MM.1S (cell line): ENCODE measurements around the gene MAGI3.
"Not testable (repeated sequence)": the region's sequence is repeated elsewhere in the genome, so short reads cannot be mapped to it uniquely, and the experiment has no call there.

ENCODE experiments used
- DNase-seq: peaks from one replicate; pipeline ENCODE4 v3.0.0-alpha.2; 2015
- H2AFZ ChIP-seq: fragments of 300-600 bp; sonication (generic); 2 replicates; pipeline ENCODE4 v1.6.0; 2016; ENCODE audit warnings: antibody characterized with exemption, low read length
- H3F3A ChIP-seq: fragments of 300-600 bp; sonication (generic); 2 replicates; pipeline ENCODE4 v1.6.1; 2016; ENCODE audit warnings: mild to moderate bottlenecking, antibody characterized with exemption, low read length, moderate library complexity, mixed read lengths; ENCODE audit not compliant: insufficient read depth
- H3K27ac ChIP-seq: fragments of 300-600 bp; sonication (generic); 2 replicates; pipeline ENCODE4 v1.5.1; 2016; ENCODE audit warnings: mild to moderate bottlenecking, low read length
- H3K27me3 ChIP-seq: fragments of 300-600 bp; sonication (generic); replicated peaks from 2 replicates; pipeline ENCODE4 v1.6.0; 2016; ENCODE audit warnings: low read length; ENCODE audit not compliant: insufficient read depth
- H3K36me3 ChIP-seq: fragments of 300-600 bp; sonication (generic); replicated peaks from 2 replicates; pipeline ENCODE4 v1.6.1; 2016; ENCODE audit warnings: mild to moderate bottlenecking, low read length, mixed read lengths; ENCODE audit not compliant: insufficient read depth
- H3K4me1 ChIP-seq: fragments of 300-600 bp; sonication (generic); 2 replicates; pipeline ENCODE4 v1.6.1; 2016; ENCODE audit warnings: low read length, mixed read lengths
- H3K4me2 ChIP-seq: fragments of 300-600 bp; sonication (generic); 2 replicates; pipeline ENCODE4 v1.6.0; 2016; ENCODE audit warnings: low read depth, low read length
- H3K4me3 ChIP-seq: fragments of 300-600 bp; sonication (generic); 2 replicates; pipeline ENCODE4 v1.5.1; 2016; ENCODE audit warnings: low read length, mixed read lengths
- H3K79me2 ChIP-seq: fragments of 300-600 bp; sonication (generic); 2 replicates; pipeline ENCODE4 v1.6.1; 2016; ENCODE audit warnings: mixed run types, low read length, mixed read lengths
- H3K9ac ChIP-seq: fragments of 300-600 bp; sonication (generic); 2 replicates; pipeline ENCODE4 v1.6.1; 2016; ENCODE audit warnings: low read length, mixed read lengths
- H3K9me2 ChIP-seq: fragments of 300-600 bp; sonication (generic); replicated peaks from 2 replicates; pipeline ENCODE4 v1.6.1; 2016; ENCODE audit warnings: mild to moderate bottlenecking, low read length, mixed read lengths; ENCODE audit not compliant: insufficient read depth
- H3K9me3 ChIP-seq: fragments of 300-600 bp; sonication (generic); replicated peaks from 2 replicates; pipeline ENCODE4 v1.6.1; 2016; ENCODE audit warnings: mild to moderate bottlenecking, low read length, mixed read lengths; ENCODE audit not compliant: insufficient read depth
- H4K20me1 ChIP-seq: fragments of 300-600 bp; sonication (generic); 2 replicates; pipeline ENCODE4 v1.6.1; 2016; ENCODE audit warnings: mild to moderate bottlenecking, low read length, moderate library complexity, mixed read lengths; ENCODE audit not compliant: insufficient read depth
- CTCF ChIP-seq: fragments of 300-600 bp; sonication (generic); IDR thresholded peaks from 2 replicates; pipeline ENCODE4 v1.5.1; 2016; ENCODE audit warnings: antibody characterized with exemption, low read length, mixed read lengths
- EZH2 ChIP-seq: fragments of 300-600 bp; sonication (generic); optimal IDR thresholded peaks from 2 replicates; pipeline ENCODE3; 2017; ENCODE audit warnings: low read depth, mild to moderate bottlenecking, antibody characterized with exemption, low read length, mixed read lengths
- EZH2phosphoT487 ChIP-seq: fragments of 300-600 bp; sonication (generic); IDR thresholded peaks from 2 replicates; pipeline ENCODE4 v1.6.1; 2018; ENCODE audit warnings: antibody characterized with exemption, low read length

Gene MAGI3

DNA sequence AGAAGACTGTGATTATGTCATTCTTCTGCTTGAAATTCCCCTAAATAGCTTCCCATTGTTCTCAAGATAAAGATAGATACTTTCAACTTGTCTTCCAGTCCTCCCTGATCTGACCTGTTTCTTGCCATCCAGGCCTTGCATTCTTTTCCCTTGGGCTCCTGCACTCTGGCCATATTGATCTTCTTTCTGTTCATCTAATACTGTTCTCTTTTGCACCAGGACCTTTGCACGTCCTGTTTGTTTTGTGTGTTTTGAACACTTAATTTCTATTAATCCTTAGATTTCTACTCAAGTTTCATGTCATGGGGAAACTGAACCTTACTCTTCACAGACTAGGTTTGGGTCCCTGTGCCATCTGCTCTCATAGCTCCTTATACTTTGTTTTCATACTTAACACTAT lies 65.1 kb downstream of the MAGI3 start:
- Histone ChIP-seq H3K4me3 (no peak overlapping the region), H3K27ac (no peak overlapping the region), H3K36me3 (no peaks in the 10 kb centered on the region), H3K4me2 (no peak overlapping the region), H4K20me1 (no peaks in the 10 kb centered on the region), H3F3A (no peaks in the 10 kb centered on the region), H3K27me3 (no peaks in the 10 kb centered on the region), H3K4me1 (no peaks in the 10 kb centered on the region), H3K9me2 (no peaks in the 10 kb centered on the region), H3K79me2 (no peaks in the 10 kb centered on the region), H3K9ac (no peak overlapping the region), H3K9me3 (no peaks in the 10 kb centered on the region), H2AFZ (no peak overlapping the region)
- no peak for TF ChIP-seq EZH2
- TF ChIP-seq CTCF, result no peak
- no peak for TF ChIP-seq EZH2phosphoT487
- no peak for DNase-seq

- TF ChIP-seq EZH2 (no peak), CTCF (no peak), EZH2phosphoT487 (no peak)
- Histone ChIP-seq H3F3A (no peaks in the 10 kb centered on the region), H3K4me3 (no peak overlapping the region), H3K27me3 (no peaks in the 10 kb centered on the region), H3K36me3 (no peaks in the 10 kb centered on the region), H3K79me2 (no peaks in the 10 kb centered on the region), H3K27ac (no peak overlapping the region), H2AFZ (no peak overlapping the region), H3K4me1 (no peaks in the 10 kb centered on the region), H3K9ac (no peak overlapping the region), H4K20me1 (no peaks in the 10 kb centered on the region), H3K4me2 (no peak overlapping the region), H3K9me3 (no peaks in the 10 kb centered on the region), H3K9me2 (no peaks in the 10 kb centered on the region)
- no peak for DNase-seq
Measured at GRCh38 chr1:113456967-113457366, 66.7 kb downstream of the MAGI3 start.

DNA sequence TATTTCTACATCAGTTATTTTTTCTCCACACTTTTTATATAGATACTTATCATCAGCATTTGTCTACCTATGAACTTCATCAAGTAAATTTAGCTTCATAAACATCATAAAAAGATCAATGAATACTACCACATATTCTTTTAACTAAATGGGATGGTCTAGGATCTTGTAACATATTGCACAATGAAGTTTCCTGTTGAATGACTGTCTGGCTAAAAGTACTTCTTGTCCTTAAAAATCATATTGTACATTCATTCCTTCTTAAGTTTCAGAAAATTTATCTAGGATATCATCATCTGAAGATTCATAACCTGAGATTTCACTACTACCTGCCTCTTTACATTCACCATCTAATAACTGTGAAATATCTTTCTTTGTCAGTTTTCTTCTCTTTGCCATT lies 69.0 kb downstream of the MAGI3 start:
- no peaks in the 10 kb centered on the region for H3K79me2 ChIP-seq
- no peaks in the 10 kb centered on the region for H3K4me1 ChIP-seq
- TF ChIP-seq CTCF, result no peak
- TF ChIP-seq EZH2phosphoT487, result no peak
- no peak for TF ChIP-seq EZH2
- no peaks in the 10 kb centered on the region for H3K27me3 ChIP-seq
- no peak overlapping the region for H3K9ac ChIP-seq
- no peak for DNase-seq
- no peaks in the 10 kb centered on the region for H3K9me2 ChIP-seq
- no peaks in the 10 kb centered on the region for H3F3A ChIP-seq
- H4K20me1 ChIP-seq, result no peaks in the 10 kb centered on the region
- H3K4me2 ChIP-seq, result no peak overlapping the region
- no peak overlapping the region for H3K27ac ChIP-seq
- H2AFZ ChIP-seq, result no peak overlapping the region
- no peaks in the 10 kb centered on the region for H3K36me3 ChIP-seq
- no peaks in the 10 kb centered on the region for H3K9me3 ChIP-seq
- no peak overlapping the region for H3K4me3 ChIP-seq

DNA sequence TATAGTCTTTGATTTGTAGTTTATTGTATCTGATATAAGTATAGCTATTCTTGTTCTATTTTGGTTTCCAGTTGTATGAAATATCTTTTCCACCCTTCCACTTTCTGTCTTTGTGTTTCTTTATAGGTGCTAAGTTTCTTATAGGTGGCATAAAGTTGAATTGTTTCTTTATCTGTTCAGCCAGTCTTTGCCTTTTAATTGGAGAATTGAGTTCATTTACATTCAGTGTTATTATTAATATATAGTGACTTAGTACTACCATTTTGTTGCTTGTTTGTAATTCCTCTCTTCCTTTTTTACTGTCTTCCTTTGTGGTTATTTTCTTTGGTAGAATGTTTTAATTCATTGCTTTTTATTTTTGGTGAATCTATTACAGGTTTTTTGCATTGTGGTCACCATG lies 77.7 kb downstream of the MAGI3 start:
- Histone ChIP-seq H3K4me3 (no peak overlapping the region), H3K9me2 (no peaks in the 10 kb centered on the region), H3K9ac (no peak overlapping the region), H3K79me2 (no peaks in the 10 kb centered on the region), H3K36me3 (no peaks in the 10 kb centered on the region), H3K27me3 (no peaks in the 10 kb centered on the region), H4K20me1 (no peaks in the 10 kb centered on the region), H2AFZ (no peak overlapping the region), H3K4me1 (no peaks in the 10 kb centered on the region), H3F3A (no peaks in the 10 kb centered on the region), H3K9me3 (no peaks in the 10 kb centered on the region), H3K27ac (no peak overlapping the region), H3K4me2 (no peak overlapping the region)
- no peak for DNase-seq
- TF ChIP-seq CTCF (no peak), EZH2phosphoT487 (no peak), EZH2 (no peak)

DNA sequence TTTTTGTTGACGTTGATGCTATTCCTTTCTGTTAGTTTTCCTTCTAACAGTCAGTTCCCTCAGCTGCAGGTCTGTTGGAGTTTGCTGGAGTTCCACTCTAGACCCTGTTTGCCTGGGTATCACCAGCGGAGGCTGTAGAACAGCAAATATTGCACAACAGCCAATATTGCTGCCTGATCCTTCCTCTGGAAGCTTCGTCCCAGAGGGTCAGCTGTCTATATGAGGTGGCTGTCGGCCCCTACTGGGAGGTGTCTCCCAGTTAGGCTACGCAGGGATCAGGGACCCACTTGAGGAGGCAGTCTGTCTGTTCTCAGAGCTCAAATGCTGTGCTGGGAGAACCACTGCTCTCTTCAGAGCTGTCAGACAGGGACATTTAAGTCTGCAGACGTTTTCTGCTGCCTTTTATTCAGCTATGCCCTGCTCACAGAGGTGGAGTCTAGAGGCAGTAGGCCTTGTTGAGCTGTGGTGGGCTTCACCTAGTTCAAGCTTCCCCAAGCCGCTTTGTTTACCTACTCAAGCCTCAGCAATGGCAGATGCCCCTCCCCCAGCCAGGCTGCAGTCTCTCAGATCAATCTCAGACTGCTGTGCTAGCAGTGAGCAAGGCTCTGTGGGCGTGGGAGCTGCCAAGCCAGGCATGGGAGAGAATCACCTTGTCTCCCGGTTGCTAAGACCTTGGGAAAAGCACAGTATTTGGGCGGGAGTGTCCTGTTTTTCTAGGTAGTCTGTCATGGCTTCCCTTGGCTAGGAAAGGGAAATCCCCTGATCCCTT lies 88.3 kb downstream of the MAGI3 start:
- not testable (repeated sequence) for H3K4me2 ChIP-seq, H3K36me3 ChIP-seq, H2AFZ ChIP-seq, H3K9ac ChIP-seq, H3K4me3 ChIP-seq, H3F3A ChIP-seq, H3K9me2 ChIP-seq, H3K4me1 ChIP-seq, DNase-seq, H3K27me3 ChIP-seq, H3K27ac ChIP-seq, H4K20me1 ChIP-seq, H3K79me2 ChIP-seq, H3K9me3 ChIP-seq
